Stimulated activated CD8-positive, alpha-beta memory T cell treated with anti-CD3 and anti-CD28 coated beads, Interleukin-12 subunit alpha, Interleukin-12 subunit beta, amount 100 ng/mL, for 24 hours (primary cell): ENCODE measurements around the gene METRNL.
"Not testable (repeated sequence)": the region's sequence is repeated elsewhere in the genome, so short reads cannot be mapped to it uniquely, and the experiment has no call there.

Experiments
- DNase-seq: peaks from one replicate; pipeline ENCODE4 v3.0.0-alpha.2; 2020; ENCODE audit errors: extremely low read depth

The METRNL gene

GRCh38 chr17:83106913-83107655 is 27.7 kb downstream of the METRNL start:
- DNase-seq: no peak

DNA sequence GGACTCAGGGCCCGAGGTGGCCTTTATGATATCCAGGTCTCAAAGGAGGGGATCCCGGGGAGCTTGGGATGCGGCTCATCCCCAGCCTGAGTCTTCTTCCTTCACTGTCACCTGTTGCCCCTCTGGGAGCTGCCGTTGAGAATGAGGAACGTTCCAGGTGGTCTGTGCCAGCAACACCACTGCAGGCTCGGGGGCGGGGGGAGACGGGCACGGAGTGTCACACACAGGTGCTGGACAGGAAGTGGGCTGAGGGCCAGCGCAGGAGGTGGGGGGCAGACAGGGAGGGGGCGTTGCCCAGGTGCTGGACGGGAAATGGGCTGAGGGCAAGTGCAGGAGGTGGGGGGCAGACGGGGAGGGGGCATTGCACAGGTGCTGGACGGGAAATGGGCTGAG is 28.2 kb downstream of the METRNL start:
- no peak for DNase-seq

DNA sequence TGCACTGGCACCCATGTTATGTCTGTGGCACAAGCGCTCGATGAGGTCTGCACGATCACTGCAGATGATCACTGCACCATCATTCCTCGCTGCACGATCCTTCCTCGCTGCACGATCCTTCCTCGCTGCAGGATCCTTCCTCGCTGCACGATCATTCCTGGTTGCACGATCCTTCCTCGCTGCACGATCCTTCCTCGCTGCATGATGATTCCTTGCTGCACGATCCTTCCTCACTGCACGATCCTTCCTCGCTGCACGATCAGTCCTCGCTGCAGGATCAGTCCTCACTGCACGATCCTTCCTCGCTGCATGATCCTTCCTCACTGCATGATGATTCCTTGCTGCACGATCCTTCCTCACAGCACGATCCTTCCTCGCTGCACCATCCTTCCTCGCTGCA is 29.3 kb downstream of the METRNL start:
- DNase-seq: no peak

- no peak for DNase-seq
Observed at GRCh38 chr17:83109386-83109785, 30.0 kb downstream of the METRNL start.

DNA sequence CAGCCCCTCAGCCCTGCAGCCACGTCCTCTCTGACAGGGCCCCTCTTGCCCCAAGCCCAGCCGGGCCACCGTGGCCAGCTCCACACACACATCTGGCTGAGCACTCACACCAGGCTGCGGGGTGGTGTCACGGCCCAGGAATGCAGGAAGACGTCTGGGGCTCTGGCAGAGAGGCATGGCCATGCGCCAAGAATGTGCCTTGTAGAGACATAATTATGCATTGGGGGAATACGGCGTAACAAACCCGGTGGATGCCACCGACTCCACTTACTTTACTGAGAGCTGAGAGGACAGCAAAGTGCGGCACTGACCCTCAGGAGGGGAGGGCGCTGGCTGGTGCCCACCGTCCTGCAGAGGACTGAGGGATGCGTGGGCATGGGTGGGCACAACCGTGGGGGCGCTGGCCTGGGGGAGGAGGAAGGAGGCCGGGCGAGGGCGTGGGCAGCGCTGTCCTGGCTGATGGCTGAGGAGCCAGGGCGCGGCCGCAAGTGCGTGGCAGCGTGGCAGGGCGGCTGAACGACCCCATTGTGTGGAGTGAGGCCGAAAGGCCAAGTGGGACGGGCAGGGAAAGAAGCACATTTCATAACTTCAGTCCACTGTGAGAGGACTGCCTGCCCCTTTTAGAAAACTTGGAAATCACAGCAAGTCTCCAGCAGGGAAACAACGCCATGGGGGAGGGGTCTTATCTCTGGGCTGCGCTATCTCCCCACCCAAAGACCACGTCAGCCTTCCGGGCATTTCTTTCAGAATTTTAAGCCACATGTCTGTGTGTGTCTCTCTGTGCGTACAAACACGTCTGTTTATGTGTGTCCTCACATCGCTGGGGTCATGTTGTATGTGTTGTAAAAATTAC is 30.6 kb downstream of the METRNL start:
- DNase-seq: no peak

DNA sequence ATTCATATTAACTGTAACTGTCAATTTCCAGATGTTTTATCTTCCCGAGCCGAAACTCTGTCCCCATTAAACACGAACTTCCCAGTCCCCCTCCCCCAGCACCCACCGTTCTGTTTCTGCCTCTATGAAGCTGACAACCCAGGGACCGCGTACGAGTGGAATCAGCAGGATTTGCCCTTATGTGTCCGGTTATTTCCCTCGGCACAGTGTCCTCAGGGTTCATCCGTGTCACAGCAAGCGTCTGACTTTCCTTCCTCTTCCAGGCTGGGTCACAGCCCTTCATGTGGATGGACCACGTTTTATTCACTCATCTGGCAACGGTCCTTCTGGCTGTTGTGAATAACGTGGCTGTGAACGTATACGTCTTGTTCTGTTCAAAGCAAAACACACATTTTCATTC is 31.3 kb downstream of the METRNL start:
- no peak for DNase-seq

- no peak for DNase-seq
Observed at GRCh38 chr17:83111516-83112282, 32.3 kb downstream of the METRNL start.

GRCh38 chr17:83113381-83113780 is 34.0 kb downstream of the METRNL start:
- DNase-seq: no peak

- DNase-seq: no peak
Observed at GRCh38 chr17:83113792-83114191, 34.4 kb downstream of the METRNL start.

DNA sequence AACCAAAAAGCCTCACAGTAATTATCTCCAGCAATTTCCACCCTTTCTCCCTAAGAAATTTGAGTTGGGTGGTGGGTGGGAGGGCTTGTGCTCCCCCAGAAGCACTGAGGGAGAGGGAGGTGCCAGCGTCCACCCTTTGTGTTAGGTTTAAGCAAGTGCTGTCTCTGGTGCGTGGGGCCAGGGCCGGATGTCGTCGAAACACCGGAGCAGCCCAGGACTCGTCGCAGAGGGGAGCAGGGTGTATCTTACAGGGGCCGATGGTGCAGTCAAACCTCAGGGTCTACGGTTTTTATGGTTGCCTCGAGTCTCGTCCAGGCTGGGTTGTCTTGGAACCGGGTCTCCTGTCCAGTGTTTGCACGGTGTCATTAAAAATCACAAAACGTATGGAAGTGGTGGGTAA is 35.3 kb downstream of the METRNL start:
- DNase-seq: no peak

GRCh38 chr17:83115202-83115651 is 35.8 kb downstream of the METRNL start:
- DNase-seq: no peak

DNA sequence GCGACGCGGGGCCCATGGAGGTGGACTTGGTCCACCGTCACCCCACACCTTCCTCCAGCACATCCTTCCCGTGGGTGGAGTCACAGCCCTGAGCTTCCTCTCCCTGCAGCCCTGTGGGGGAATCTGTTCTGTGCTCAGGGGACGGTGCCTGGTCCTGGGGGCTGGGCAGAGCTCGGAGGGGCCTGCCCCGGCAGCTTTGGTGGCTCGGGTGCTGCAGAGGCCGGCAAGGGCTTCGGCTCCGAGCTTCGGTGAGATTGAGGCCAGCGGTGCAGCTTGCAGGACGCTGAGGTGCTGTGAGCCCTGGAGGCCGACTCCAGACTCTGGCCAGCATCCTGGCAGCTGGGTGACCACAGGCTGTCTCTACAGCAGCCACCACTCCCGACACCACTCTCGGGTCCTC is 36.4 kb downstream of the METRNL start:
- DNase-seq: no peak

DNA sequence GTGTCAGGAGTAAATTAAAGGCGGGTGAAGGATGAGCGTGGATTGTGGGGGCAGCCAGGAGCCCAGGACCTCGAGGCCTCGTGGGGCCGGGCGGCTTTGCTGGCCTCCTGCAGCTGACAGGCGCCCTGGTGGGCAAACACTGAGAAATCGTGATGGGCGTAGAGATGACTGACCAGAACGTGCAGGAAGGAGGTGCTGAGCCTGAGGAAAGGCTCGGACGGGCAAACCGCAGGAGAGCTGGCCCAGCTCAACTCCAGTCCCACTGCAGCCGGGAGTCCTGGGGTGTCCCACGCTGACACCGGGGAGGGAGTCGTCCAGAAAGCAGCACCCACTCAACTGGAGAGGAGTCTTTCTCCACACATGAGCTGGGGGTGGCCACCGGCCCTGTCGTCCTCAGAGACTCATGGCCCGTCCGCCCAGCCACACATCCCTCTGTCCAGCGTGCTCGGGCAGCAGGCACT is 36.9 kb downstream of the METRNL start:
- no peak for DNase-seq

DNA sequence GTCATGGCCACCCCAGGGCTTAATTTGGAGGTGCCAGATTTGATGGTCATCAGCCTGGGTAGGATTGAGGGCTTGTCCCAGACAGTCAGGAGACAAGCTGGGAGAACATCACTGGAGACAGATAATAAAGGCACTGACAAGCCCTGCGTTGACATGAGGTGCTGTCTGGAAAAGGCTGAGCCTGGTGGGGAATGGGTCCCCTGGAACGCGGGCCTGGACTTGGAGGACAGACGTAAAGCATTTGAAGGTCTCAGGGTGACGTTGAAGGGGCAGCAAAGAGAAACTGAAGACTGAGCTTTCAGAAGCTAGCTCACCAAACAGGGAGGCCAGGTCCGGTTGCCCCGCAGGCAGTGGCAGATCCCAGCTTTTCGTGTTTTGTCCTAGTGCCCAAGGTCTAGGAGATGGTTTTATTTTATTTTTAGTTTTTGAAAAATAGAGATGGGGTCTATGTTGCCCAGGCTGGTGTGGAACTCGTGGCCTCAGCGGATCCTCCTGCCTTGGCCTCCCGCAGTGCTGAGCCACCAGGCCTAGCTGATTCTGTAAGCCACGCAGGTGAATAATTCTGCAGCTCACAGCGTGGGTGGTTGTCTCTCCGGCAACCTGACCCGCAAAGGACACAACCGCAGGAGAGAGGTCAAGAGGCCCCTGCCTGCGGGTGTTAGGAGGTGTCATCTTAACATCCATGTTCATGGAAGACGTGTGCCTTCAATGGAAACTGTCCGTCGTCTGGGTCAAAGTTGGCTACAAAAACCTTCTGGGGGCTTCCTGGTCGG is 37.6 kb downstream of the METRNL start:
- no peak for DNase-seq

DNA sequence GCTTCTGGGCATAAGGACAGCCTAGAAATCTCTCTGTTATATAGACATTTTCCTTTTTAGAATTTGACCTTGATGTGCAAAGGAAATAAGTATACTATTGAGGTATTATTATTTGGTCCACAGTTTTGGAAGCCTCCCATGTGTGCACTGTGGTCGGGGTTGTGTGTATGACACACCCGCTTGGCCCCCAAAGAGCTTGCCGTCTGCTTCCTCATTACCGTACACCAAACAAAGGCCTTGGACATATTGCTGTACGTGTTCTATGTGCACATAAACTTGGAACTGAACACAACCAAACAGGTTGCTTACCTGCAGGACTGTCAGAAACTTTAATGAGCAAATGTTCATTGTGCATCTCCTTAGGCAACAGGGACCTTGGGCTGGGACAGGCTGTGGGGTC is 38.2 kb downstream of the METRNL start:
- DNase-seq: no peak

DNA sequence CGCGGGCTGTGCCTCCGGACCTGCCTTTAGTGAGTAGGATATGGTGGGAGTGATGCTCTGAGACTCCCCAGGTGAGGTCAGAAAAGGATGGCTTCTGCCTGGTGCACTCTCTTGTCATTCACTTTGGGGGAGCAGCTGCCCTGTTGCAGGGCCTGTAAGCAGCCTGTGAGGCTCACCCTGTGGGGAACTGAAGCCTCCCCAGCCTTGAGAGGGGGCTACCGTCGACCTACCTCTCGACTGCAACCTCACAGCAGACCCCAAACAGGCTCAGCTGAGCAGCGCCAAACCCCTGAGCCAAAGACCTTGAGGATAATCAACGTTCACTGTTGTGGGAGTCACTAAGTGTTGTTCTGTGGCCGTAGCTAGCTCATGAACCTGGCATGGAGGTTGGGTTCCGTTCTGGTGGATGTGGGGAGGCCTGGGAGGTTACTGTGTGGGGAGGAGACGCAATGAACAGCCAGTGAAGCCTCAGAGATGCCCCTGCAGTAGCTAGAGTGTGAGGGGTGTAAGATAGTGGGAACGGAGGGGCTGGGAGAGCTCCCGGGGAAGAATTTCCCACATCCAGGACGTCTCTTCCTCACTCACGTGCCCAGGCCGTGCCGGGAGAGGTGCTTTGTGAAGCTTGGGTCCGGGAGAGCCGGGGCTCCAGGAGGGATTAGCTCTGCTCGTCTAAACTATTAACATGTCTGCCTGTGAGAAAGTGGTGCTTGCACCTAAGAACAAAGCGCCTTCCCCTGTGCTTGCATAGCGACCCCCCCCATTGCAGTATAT is 38.8 kb downstream of the METRNL start:
- no peak for DNase-seq

DNA sequence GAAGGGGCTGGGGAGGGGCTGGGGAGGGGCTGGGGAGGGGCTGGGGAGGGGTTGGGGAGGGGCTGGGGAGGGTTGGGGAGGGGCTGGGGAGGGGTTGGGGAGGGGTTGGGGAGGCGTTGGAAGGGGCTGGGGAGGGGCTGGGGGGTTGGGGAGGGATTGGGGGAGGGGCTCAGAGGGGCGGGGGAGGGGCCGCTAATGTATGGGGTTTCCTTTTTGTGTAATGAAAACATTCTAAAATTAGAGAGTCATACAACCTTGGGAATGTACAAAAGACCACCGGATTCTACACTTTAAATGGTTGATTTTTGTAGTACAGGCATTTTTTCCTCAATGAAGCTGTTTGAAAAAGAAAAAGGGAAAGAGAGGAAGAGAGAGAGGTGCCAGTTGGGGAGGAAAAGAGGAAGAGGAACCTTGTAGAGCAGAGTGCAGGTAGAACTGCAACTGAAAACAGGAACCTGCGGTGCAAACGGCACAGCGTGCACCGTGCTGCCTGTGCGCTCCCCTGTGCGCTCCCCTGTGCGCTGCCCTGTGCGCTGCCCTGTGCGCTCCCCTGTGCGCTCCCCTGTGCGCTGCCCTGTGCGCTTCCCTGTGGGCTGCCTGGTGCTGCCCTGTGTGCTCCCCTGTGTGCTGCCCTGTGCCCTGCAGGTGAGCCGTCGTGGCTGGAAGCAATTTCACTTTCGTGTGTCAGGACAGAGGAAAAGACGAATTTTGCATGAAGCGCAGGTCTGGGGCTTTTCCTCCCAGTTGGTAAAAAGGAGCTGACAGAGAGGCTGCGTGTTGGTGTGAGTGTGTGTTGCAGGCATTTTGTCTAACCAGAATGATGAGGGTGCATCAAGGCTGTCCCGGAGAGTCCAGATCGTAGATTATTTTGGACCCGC is 40.8 kb downstream of the METRNL start:
- DNase-seq: no peak

DNA sequence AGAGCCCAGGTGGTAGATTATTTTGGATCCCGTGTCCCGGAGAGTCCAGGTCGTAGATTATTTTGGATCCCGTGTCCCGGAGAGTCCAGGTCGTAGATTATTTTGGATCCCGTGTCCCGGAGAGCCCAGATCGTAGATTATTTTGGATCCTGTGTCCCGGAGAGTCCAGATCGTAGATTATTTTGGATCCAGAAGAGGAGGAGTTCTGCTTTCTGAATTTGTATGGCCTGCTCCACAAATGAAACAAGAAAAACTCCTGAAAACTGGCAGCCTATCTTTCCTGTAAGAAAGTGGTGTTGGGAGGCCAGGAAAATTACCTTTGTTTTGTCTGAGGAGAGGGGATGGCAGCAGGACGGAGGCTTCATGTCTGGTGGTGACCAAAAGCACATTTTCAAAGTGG is 42.1 kb downstream of the METRNL start:
- DNase-seq: not testable (repeated sequence)

DNA sequence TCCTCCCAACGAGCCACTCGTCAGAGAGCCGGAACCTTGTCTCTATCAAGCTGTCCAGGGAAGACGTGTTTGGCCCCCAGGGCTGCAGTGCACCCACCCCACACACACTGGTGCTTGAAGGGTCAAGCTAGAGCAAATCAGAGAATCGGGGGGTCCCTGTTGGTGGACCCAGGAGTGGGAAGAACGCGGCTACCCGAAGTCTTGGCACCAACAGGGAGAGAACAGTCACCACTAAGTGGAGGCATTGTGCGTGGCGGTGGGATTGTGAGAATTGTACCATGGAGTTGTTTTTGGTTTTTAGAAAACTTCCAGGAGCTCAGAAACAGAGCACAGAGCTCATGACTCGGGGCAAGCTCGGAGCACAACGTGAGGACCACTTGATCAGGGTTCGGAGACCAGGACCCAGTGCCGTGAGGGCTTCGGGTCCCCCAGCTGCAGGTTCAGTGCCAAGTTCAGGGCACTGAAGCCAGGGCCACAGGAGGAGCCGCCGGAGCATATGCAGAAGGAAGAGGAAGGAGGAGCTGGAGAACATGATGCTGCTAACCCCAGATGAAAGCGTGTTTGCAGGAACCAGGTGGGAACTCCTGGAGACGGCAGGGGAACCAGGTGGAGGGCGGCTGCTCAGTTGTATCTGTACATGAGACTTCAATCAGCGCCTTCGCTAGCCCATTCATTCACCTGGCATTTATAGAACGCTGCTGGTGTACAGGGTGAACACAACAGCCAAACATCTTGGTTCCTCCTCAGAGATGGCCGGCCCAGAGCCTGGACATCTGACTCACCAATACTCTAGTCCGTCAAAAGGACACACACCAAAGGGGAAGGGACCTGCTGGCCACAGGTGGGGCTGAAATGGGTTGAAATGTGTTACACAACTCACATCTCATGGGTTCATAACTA is 42.8 kb downstream of the METRNL start:
- DNase-seq: no peak
